GM12878 (cell line): Measurements from ENCODE around the gene OPCML. TPM values are rescaled to one million over a fixed set of nuclear protein-coding genes. Genes with fewer than 3 reads are reported as not detected.

Experiments used
- ATAC-seq: fragments of 200-7000 bp; cut with Tn5 transposase; 3 replicates; pipeline ENCODE4 v1.9.1; 2020; ENCODE audit warnings: mild to moderate bottlenecking, moderate library complexity
- BruUV-seq: library from RNA; stranded (reverse); fragments of 400-500 nt; replicated peaks from 2 replicates; lab custom pipeline; 2021; lab: Mats Ljungman, UMichigan
- CTCF ChIA-PET: fragments of 300-600 bp; sonication (Branson Sonifier 250); formaldehyde crosslinking; extraction: SDS; loops from one replicate; lab custom pipeline; 2021; ENCODE audit warnings: inconsistent platforms; lab: Yijun Ruan, JAX
- POLR2A ChIA-PET: fragments of 350-600 bp; formaldehyde crosslinking; extraction: SDS; loops from one replicate; lab custom pipeline; 2021; ENCODE audit warnings: inconsistent platforms; lab: Charles Lee
- RAD21 ChIA-PET: fragments of 300-600 bp; sonication (Branson Sonifier 250); formaldehyde crosslinking; loops from one replicate; lab custom pipeline; 2023; ENCODE audit warnings: antibody characterized with exemption; ENCODE audit not compliant: unreplicated experiment; lab: Charles Lee
- SMC1A ChIA-PET: fragments of 300-600 bp; sonication (Branson Sonifier 250); formaldehyde crosslinking; loops from one replicate; lab custom pipeline; 2023; ENCODE audit not compliant: unreplicated experiment, uncharacterized antibody; lab: Charles Lee
- DNase-seq: peaks from one replicate; pipeline ENCODE4 v3.0.0-alpha.2; 2011; ENCODE audit warnings: low read depth, low spot score
- FAIRE-seq: peaks from 3 replicates; lab custom pipeline; 2011; peaks lifted over from hg19 to GRCh38; lab: Jason Lieb, UNC
- H2AFZ ChIP-seq: 2 replicates; pipeline ENCODE4 v1.6.0; 2011; ENCODE audit warnings: low read depth, low read length, control low read depth; ENCODE audit not compliant: control insufficient read depth
- H3K27ac ChIP-seq: 2 replicates; pipeline ENCODE4 v1.5.1; 2011; ENCODE audit warnings: control low read depth; ENCODE audit not compliant: control insufficient read depth, insufficient read depth
- H3K27me3 ChIP-seq, 2 experiments: replicated peaks in 1 of 2; 2 replicates each; pipeline versions ENCODE4 v1.6.0 to v1.6.1; 2011; ENCODE audit warnings: low read length in 1 of 2; ENCODE audit not compliant: control insufficient read depth in 2 of 2, insufficient read depth in 2 of 2
- H3K36me3 ChIP-seq, 2 experiments: 2 replicates each; pipeline ENCODE4 v1.5.1; 2011; ENCODE audit warnings: low read length in 1 of 2; ENCODE audit not compliant: control insufficient read depth in 2 of 2, insufficient read depth in 2 of 2
- H3K4me1 ChIP-seq: 2 replicates; pipeline ENCODE4 v1.6.1; 2011; ENCODE audit warnings: mild to moderate bottlenecking, low read length, moderate library complexity, mixed read lengths; ENCODE audit not compliant: control insufficient read depth, insufficient read depth
- H3K4me2 ChIP-seq: 2 replicates; pipeline ENCODE4 v1.6.0; 2011; ENCODE audit warnings: control low read depth; ENCODE audit not compliant: control insufficient read depth, insufficient read depth
- H3K4me3 ChIP-seq: fragments of 200-600 bp; sonication (generic); 2 replicates; pipeline ENCODE4 v1.5.1; 2016
- H3K79me2 ChIP-seq: 2 replicates; pipeline ENCODE4 v1.6.0; 2011; ENCODE audit warnings: low read length; ENCODE audit not compliant: control insufficient read depth, insufficient read depth
- H3K9ac ChIP-seq: 2 replicates; pipeline ENCODE4 v1.8.0; 2011; ENCODE audit warnings: low read length, control low read depth, mixed read lengths; ENCODE audit not compliant: control insufficient read depth, insufficient read depth
- H3K9me3 ChIP-seq: replicated peaks from 3 replicates; pipeline ENCODE4 v1.5.1; 2011; ENCODE audit warnings: mild to moderate bottlenecking, low read length; ENCODE audit not compliant: control insufficient read depth, insufficient read depth
- H4K20me1 ChIP-seq: 2 replicates; pipeline ENCODE4 v1.6.0; 2011; ENCODE audit not compliant: control insufficient read depth, insufficient read depth
- BMI1 ChIP-seq: fragments of 450-650 bp; IDR thresholded peaks from 2 replicates; pipeline ENCODE4 v1.6.1; 2016; ENCODE audit warnings: mild to moderate bottlenecking, moderate library complexity, borderline replicate concordance
- BRCA1 ChIP-seq: IDR thresholded peaks from 2 replicates; pipeline ENCODE4 v1.6.1; 2011; ENCODE audit warnings: low read depth, low read length, improper control_type of control experiment
- CBFB ChIP-seq: IDR thresholded peaks from 2 replicates; pipeline ENCODE4 v1.6.1; 2016; ENCODE audit warnings: antibody characterized with exemption, low read depth
- CEBPB ChIP-seq, 2 experiments: fragments of 150-350 bp in 1 of 2; IDR thresholded peaks; 2 replicates each; pipeline ENCODE4 v1.6.1; 2012 to 2014; ENCODE audit warnings: low read depth in 2 of 2, low read length in 2 of 2, borderline replicate concordance in 1 of 2, inconsistent platforms in 1 of 2
- CHD2 ChIP-seq: IDR thresholded peaks from 2 replicates; pipeline ENCODE4 v1.6.1; 2011; ENCODE audit warnings: low read depth, low read length, improper control_type of control experiment, borderline replicate concordance
- ESRRA ChIP-seq: IDR thresholded peaks from 2 replicates; pipeline ENCODE4 v1.6.1; 2012; ENCODE audit warnings: mild to moderate bottlenecking, low read length, improper control_type of control experiment
- IKZF2 ChIP-seq, 2 experiments: fragments of 450-650 bp; IDR thresholded peaks; 2 replicates each; pipeline ENCODE4 v1.6.1; 2017; ENCODE audit warnings: mild to moderate bottlenecking in 2 of 2, moderate library complexity in 2 of 2
- JUNB ChIP-seq: IDR thresholded peaks from 2 replicates; pipeline ENCODE4 v1.6.1; 2016; ENCODE audit warnings: antibody characterized with exemption, mild to moderate bottlenecking
- POLR2A ChIP-seq: IDR thresholded peaks from 2 replicates; pipeline ENCODE4 v1.6.1; 2011; ENCODE audit warnings: low read depth, mild to moderate bottlenecking, low read length
- PRDM15 ChIP-seq: fragments of 450-650 bp; formaldehyde crosslinking; IDR thresholded peaks from 2 replicates; pipeline ENCODE4 v1.4.0; 2020; ENCODE audit warnings: mild to moderate bottlenecking, moderate library complexity
- RB1 ChIP-seq: fragments of 450-650 bp; formaldehyde crosslinking; IDR thresholded peaks from 2 replicates; pipeline ENCODE4 v1.6.1; 2017; ENCODE audit warnings: mild to moderate bottlenecking, borderline replicate concordance
- SIX5 ChIP-seq: IDR thresholded peaks from 2 replicates; pipeline ENCODE4 v1.6.1; 2011; ENCODE audit warnings: mild to moderate bottlenecking, low read depth, low read length, moderate library complexity; ENCODE audit not compliant: severe bottlenecking
- SP1 ChIP-seq: IDR thresholded peaks from one replicate; pipeline ENCODE4 v1.6.1; 2011; ENCODE audit warnings: low read depth, low read length
- SUZ12 ChIP-seq: fragments of 200-600 bp; sonication (generic); IDR thresholded peaks from one replicate; pipeline ENCODE4 v1.6.1; 2018; ENCODE audit warnings: antibody characterized with exemption, mild to moderate bottlenecking; ENCODE audit not compliant: unreplicated experiment
- YBX1 ChIP-seq: fragments of 450-650 bp; IDR thresholded peaks from 2 replicates; pipeline ENCODE4 v1.6.1; 2016; ENCODE audit warnings: antibody characterized with exemption
- ZBTB11 ChIP-seq: fragments of 450-650 bp; formaldehyde crosslinking; IDR thresholded peaks from 2 replicates; pipeline ENCODE4 v1.5.0; 2022; ENCODE audit warnings: mild to moderate bottlenecking, missing genetic modification characterization
- WGBS: methylation state at CpG from one replicate; pipeline ENCODE4 v1.1.6; 2016; ENCODE audit warnings: low lambda C conversion rate; ENCODE audit not compliant: insufficient replicate concordance, insufficient coverage; ENCODE audit errors: missing lambda C conversion rate; 5-methylcytosine and 5-hydroxymethylcytosine counted together
- in situ Hi-C: fragments of 300-500 bp; cut with MboI; formaldehyde crosslinking; loops from 9 replicates; pipeline ENCODE4 v1.14.3; 2018; ENCODE audit warnings: mixed read lengths
- intact Hi-C: fragments of 100-400 bp; cut with micrococcal nuclease; formaldehyde crosslinking; loops from one replicate; pipeline ENCODE4 v1.14.2; 2022; ENCODE audit not compliant: unreplicated experiment
- polyA plus RNA-seq, 11 experiments: library from polyadenylated mRNA; depleted of rRNA in 4 of 11; unstranded in 6 of 11; stranded (reverse) in 5 of 11; fragments of >200 nt; fragmentation: Nextera tagmentation in 4 of 11; fragmentation: Illumina TruSeq in 1 of 11; extraction: Ambion mirVana in 4 of 11; extraction: Trizol in 1 of 11; gene quantifications; 1 replicate in 1 of 11; 2 replicates in 10 of 11; pipeline versions ENCODE4 v1.2.1 to v1.2.3, GENCODE V29; 2011 to 2016; ENCODE audit warnings: inconsistent platforms in 2 of 11, missing spikeins in 2 of 11, low read depth in 1 of 11
- total RNA-seq, 4 experiments: library from RNA; depleted of rRNA in 3 of 4; stranded (reverse); fragments of >200 nt in 3 of 4; fragmentation: Illumina TruSeq in 1 of 4; extraction: Trizol in 1 of 4; gene quantifications; 2 replicates each; pipeline versions ENCODE4 v1.2.1 to v1.2.3, GENCODE V29; 2013 to 2021

Gene OPCML
- total and polyA plus RNA-seq, 10 of the 15 experiments (the other 5 are each of a cell fraction or from before 2014, with no cell fraction given), result 0.84 TPM; not detected in 9

GRCh38 chr11:132878111-132878510 lies 654.2 kb downstream of the OPCML start (continued):
- TF ChIP-seq ZBTB11 (CRISPR knock-in tag) (no peak), CBFB (no peak)

- in situ Hi-C loops, result no loop called here
- Histone ChIP-seq H3K4me1 (no peaks in the 10 kb centered on the region), H4K20me1 (no peaks in the 10 kb centered on the region), H3K79me2 (no peaks in the 10 kb centered on the region), H3K27me3 (peaks cover 0 to 2% of the 10 kb centered on the region in 2 experiments; a peak in 2 of 4 replicates), H3K4me3 (no peak overlapping the region), H2AFZ (no peak overlapping the region), H3K4me2 (no peak overlapping the region), H3K9ac (no peak overlapping the region), H3K9me3 (no peaks in the 10 kb centered on the region), H3K36me3 (no peaks in the 10 kb centered on the region), H3K27ac (no peak overlapping the region)
- POLR2A ChIA-PET, result no interaction called here
- WGBS, result 16% methylated on average over 6 of the region's 6 CpGs
- FAIRE-seq (no peak), ATAC-seq (no peak), DNase-seq (no peak)
- TF ChIP-seq CHD2 (no peak), PRDM15 (CRISPR knock-in tag) (no peak), BRCA1 (no peak), IKZF2 (IDR thresholded peaks at IDR 0.05) (no peak), CEBPB (IDR thresholded peaks at IDR 0.05; ENCODE audit: borderline replicate concordance in 1 of 2, low read depth in 2 of 2, low read length in 2 of 2) (no peak), SIX5 (no peak), BMI1 (no peak), RB1 (no peak), POLR2A (no peak), SP1 (no peak), ESRRA (no peak), JUNB (no peak), SUZ12 (no peak), YBX1 (no peak)
- CTCF ChIA-PET, result no interaction called here
- RAD21 ChIA-PET, result no interaction called here
- SMC1A ChIA-PET, result no interaction called here
- BruUV-seq, result no TSS peak
- intact Hi-C loops, result no loop called here
Observed at GRCh38 chr11:132876705-132877104, 655.6 kb downstream of the OPCML start.
